B cell (primary cell): ENCODE results near the gene OR10AD1.

Source experiments
- CTCF ChIP-seq: fragments of 200-600 bp; IDR thresholded peaks from one replicate; pipeline ENCODE4 v1.8.0; 2022; ENCODE audit warnings: antibody characterized with exemption, mild to moderate bottlenecking
- EZH2 ChIP-seq: IDR thresholded peaks from 2 replicates; pipeline ENCODE4 v1.6.1; 2012; ENCODE audit warnings: borderline replicate concordance, low read depth, mild to moderate bottlenecking, moderate library complexity, low read length; ENCODE audit not compliant: insufficient read depth, poor library complexity, severe bottlenecking

- TF ChIP-seq CTCF (no peak), EZH2 (no peak)
Measured at GRCh38 chr12:48175613-48176416, 27.3 kb downstream of the OR10AD1 start.
